ENCODE data around the gene CKAP2L.

Gene CKAP2L

DNA sequence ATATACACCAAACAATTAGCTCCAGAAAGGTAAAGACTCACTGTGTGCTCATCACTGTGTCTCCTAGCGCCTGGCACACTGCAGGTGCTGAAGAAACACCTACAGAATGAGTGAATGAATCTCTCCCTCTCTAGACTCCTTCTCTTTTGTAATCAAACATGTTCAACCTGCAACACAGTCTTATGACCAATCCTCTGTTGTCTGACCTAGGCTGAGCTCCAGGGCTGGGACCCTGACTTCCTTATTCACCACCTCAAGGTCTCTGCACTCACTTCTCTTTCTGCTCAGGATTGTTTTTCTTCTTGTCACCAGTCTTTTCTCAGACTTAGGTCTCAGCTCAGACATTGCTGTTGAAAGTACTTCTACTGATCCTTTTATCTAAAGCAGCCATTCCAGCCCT lies 9.8 kb downstream of the CKAP2L start:
- TF ChIP-seq, protein P1, sequence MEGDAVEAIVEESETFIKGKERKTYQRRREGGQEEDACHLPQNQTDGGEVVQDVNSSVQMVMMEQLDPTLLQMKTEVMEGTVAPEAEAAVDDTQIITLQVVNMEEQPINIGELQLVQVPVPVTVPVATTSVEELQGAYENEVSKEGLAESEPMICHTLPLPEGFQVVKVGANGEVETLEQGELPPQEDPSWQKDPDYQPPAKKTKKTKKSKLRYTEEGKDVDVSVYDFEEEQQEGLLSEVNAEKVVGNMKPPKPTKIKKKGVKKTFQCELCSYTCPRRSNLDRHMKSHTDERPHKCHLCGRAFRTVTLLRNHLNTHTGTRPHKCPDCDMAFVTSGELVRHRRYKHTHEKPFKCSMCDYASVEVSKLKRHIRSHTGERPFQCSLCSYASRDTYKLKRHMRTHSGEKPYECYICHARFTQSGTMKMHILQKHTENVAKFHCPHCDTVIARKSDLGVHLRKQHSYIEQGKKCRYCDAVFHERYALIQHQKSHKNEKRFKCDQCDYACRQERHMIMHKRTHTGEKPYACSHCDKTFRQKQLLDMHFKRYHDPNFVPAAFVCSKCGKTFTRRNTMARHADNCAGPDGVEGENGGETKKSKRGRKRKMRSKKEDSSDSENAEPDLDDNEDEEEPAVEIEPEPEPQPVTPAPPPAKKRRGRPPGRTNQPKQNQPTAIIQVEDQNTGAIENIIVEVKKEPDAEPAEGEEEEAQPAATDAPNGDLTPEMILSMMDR (IDR thresholded peaks at IDR 0.05; ENCODE audit: control insufficient read depth, extremely low read depth, insufficient read depth): no peak
- DNase-seq (ENCODE audit: low read depth): no peak
- H3K4me3 ChIP-seq (ENCODE audit: low read depth, low read length): no peak overlapping the region

GRCh38 chr2:112752667-112753066 lies 11.7 kb downstream of the CKAP2L start:
- no peak overlapping the region for H3K4me3 ChIP-seq (ENCODE audit: low read depth, low read length)
- TF ChIP-seq, protein P1 (IDR thresholded peaks at IDR 0.05; ENCODE audit: control insufficient read depth, extremely low read depth, insufficient read depth): no peak
- DNase-seq (ENCODE audit: low read depth): no peak

DNA sequence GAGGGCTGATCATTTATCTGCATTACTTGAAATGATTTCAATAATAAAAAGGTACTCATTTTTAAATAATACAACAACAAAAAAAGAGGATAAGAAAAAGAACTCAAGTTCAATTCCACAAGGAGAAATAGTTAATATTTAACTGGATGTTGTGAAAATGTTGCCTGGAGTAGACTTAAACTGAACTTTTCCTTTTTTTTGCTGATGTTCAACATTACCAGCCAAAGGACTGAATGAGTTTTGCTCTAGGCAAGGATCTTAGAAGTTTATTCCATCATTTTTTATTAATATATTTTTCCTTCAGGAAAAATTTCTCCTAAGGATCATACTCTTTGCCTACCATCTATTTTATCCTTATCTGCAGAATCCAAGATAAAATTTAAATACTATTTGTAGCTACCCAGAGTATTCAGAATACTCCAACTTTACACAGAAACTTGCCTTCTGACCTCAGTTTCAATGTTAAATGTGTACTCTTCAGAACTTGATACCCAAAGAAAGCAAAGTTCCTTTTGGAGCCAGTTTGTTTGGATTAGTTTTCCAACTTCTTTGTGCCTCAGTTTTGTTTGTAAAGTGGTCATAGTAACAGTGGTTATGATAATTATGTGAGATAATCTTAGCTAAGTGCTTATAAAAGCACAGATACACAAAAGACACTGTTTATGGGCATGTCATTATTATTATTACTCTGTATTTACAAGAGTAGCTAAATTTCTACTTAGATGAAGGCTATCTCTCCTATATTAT lies 12.8 kb downstream of the CKAP2L start:
- DNase-seq (ENCODE audit: low read depth): peak; percentile 41
- no peak overlapping the region for H3K4me3 ChIP-seq (ENCODE audit: low read depth, low read length)
- TF ChIP-seq, protein P1 (IDR thresholded peaks at IDR 0.05; ENCODE audit: control insufficient read depth, extremely low read depth, insufficient read depth): no peak

DNA sequence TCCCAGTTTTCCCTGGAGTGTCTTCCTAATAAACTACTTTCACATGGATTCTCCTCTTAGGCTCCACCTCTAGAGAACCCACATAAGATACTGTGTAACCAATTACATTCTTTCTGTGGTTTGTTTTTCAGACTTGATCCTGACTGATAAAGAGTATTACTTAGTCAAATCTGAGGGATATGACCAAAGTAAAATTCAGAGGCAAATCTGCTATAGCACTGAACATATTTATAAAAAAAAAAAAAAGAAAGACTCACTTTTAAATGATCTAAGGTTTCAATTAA lies 13.9 kb downstream of the CKAP2L start:
- TF ChIP-seq, protein P1 (IDR thresholded peaks at IDR 0.05; ENCODE audit: control insufficient read depth, extremely low read depth, insufficient read depth): no peak
- DNase-seq (ENCODE audit: low read depth): no peak

GRCh38 chr2:112749755-112750559 lies 14.5 kb downstream of the CKAP2L start:
- H3K4me3 ChIP-seq (ENCODE audit: low read depth, low read length): no peak overlapping the region
- no peak for DNase-seq (ENCODE audit: low read depth)
- TF ChIP-seq, protein P1 (IDR thresholded peaks at IDR 0.05; ENCODE audit: control insufficient read depth, extremely low read depth, insufficient read depth): peak; percentile 94

More for the DNA sequence above, 13.9 kb downstream of the CKAP2L start:
- H3K4me3 ChIP-seq (ENCODE audit: low read depth, low read length): no peak overlapping the region

GRCh38 chr2:112740527-112740926 lies 23.9 kb downstream of the CKAP2L start:
- TF ChIP-seq, protein P1 (IDR thresholded peaks at IDR 0.05; ENCODE audit: control insufficient read depth, extremely low read depth, insufficient read depth): no peak
- H3K4me3 ChIP-seq (ENCODE audit: low read depth, low read length): no peak overlapping the region
- no peak for DNase-seq (ENCODE audit: low read depth)

Measured in LNCaP clone FGC (cell line).